ENCODE results near the gene MYEOV. TPM values are rescaled to one million over a fixed set of nuclear protein-coding genes. Genes with fewer than 3 reads are reported as not detected.

The MYEOV gene
- total RNA-seq, 1 donor from 2014 or later: not detected

DNA sequence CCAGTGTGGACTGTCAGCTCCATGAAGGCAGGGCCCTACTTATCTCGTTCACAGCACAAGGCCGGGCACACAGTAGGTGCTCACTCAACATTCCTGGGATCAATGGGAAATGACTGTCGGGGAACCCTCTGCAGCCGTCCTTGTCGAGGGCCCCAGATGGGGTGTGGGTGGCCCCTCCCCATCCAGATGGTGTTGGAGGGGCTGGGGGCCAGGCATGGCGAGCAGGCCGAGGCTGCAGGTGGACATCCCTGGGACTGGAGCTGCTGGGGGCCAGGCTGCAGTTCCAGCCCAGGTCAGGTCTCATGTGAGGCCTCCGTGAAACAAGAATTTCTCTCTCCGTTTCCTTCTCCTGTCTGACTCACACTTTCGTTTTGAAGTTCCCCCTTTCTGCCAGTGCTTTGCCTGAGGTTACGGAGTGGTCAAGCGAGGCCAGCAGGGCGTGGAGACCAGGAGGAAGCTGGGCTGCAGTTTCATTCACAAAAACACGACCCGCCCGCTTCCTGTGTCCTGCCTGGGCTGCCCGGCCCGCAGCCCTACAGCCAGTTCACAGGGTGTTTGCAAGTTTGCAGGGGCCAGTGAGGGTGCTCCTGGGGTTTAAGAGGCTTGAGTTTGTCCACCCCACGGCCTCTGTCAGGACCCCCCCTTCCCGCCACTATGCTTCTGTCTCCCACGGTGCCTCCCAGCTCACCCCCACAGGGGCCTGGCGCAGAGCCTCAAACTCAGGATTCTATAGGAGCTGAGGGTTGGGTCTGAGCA, 4.5 kb downstream of the MYEOV start:
- Mint-ChIP-seq H3K27me3 (ENCODE audit: unreplicated experiment) (peaks cover 17% of the 10 kb centered on the region), H3K27ac (ENCODE audit: unreplicated experiment) (no peak overlapping the region), H3K4me1 (ENCODE audit: low read depth, unreplicated experiment) (no peaks in the 10 kb centered on the region), H3K36me3 (ENCODE audit: unreplicated experiment) (peaks cover 7% of the 10 kb centered on the region), H3K4me3 (ENCODE audit: unreplicated experiment) (no peak overlapping the region), H3K9me3 (ENCODE audit: unreplicated experiment) (peaks cover 12% of the 10 kb centered on the region)
- DNase-seq: no peak
- TF ChIP-seq, protein P1, sequence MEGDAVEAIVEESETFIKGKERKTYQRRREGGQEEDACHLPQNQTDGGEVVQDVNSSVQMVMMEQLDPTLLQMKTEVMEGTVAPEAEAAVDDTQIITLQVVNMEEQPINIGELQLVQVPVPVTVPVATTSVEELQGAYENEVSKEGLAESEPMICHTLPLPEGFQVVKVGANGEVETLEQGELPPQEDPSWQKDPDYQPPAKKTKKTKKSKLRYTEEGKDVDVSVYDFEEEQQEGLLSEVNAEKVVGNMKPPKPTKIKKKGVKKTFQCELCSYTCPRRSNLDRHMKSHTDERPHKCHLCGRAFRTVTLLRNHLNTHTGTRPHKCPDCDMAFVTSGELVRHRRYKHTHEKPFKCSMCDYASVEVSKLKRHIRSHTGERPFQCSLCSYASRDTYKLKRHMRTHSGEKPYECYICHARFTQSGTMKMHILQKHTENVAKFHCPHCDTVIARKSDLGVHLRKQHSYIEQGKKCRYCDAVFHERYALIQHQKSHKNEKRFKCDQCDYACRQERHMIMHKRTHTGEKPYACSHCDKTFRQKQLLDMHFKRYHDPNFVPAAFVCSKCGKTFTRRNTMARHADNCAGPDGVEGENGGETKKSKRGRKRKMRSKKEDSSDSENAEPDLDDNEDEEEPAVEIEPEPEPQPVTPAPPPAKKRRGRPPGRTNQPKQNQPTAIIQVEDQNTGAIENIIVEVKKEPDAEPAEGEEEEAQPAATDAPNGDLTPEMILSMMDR (IDR thresholded peaks at IDR 0.05; ENCODE audit: partially characterized antibody, unreplicated experiment): no peak

DNA sequence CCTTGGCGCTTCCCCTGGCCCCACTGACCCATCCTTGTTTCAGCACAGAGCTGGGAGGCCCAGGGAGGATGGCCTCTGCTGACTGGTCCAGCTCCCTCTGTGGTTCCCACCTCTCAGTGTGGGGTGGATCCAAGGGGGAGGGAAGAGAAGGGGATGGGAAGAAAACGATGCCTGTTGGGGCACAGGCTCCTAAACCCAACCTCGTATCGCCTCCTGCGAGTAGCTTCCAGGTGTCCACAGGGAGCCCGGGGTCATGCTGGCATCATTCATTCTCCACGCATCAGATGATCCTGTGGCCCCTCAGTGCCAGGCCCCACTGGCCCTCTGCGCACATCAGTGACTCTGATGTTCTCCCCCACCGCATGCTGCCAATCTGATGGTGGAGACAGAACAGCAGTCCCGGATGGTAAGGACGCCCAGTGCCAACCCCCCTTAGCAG, 5.1 kb downstream of the MYEOV start:
- Mint-ChIP-seq H3K36me3 (ENCODE audit: unreplicated experiment) (peaks cover 7% of the 10 kb centered on the region), H3K9me3 (ENCODE audit: unreplicated experiment) (peaks cover 12% of the 10 kb centered on the region), H3K27me3 (ENCODE audit: unreplicated experiment) (peaks cover 17% of the 10 kb centered on the region), H3K27ac (ENCODE audit: unreplicated experiment) (no peak overlapping the region), H3K4me1 (ENCODE audit: low read depth, unreplicated experiment) (no peaks in the 10 kb centered on the region), H3K4me3 (ENCODE audit: unreplicated experiment) (no peak overlapping the region)
- DNase-seq: no peak
- TF ChIP-seq, protein P1 (IDR thresholded peaks at IDR 0.05; ENCODE audit: partially characterized antibody, unreplicated experiment): no peak

DNA sequence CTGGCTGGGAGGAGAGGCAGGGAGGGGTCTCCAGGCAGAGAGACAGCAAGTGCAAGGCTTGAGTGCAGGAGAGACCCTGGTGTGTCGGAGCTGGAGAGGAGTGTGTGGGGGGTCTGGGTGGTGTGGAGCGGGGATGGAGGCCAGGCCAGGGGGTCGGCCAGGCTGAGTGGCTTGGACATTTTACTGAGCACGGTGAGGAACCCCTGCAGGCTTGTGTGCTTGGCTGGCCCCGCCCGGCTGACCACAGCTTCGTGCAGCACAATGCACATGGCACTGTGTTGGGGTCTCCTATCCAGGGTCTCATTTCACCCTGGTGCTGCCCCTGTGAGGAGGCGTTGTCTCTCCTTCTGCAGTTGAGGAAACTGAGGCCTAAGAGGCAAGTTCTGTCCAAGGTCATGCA, 5.6 kb downstream of the MYEOV start:
- Mint-ChIP-seq H3K4me1 (ENCODE audit: low read depth, unreplicated experiment) (no peaks in the 10 kb centered on the region), H3K36me3 (ENCODE audit: unreplicated experiment) (peaks cover 7% of the 10 kb centered on the region), H3K9me3 (ENCODE audit: unreplicated experiment) (peaks cover 10% of the 10 kb centered on the region), H3K27me3 (ENCODE audit: unreplicated experiment) (peaks cover 17% of the 10 kb centered on the region), H3K27ac (ENCODE audit: unreplicated experiment) (no peak overlapping the region), H3K4me3 (ENCODE audit: unreplicated experiment) (no peak overlapping the region)
- no peak for DNase-seq
- TF ChIP-seq, protein P1 (IDR thresholded peaks at IDR 0.05; ENCODE audit: partially characterized antibody, unreplicated experiment): no peak

DNA sequence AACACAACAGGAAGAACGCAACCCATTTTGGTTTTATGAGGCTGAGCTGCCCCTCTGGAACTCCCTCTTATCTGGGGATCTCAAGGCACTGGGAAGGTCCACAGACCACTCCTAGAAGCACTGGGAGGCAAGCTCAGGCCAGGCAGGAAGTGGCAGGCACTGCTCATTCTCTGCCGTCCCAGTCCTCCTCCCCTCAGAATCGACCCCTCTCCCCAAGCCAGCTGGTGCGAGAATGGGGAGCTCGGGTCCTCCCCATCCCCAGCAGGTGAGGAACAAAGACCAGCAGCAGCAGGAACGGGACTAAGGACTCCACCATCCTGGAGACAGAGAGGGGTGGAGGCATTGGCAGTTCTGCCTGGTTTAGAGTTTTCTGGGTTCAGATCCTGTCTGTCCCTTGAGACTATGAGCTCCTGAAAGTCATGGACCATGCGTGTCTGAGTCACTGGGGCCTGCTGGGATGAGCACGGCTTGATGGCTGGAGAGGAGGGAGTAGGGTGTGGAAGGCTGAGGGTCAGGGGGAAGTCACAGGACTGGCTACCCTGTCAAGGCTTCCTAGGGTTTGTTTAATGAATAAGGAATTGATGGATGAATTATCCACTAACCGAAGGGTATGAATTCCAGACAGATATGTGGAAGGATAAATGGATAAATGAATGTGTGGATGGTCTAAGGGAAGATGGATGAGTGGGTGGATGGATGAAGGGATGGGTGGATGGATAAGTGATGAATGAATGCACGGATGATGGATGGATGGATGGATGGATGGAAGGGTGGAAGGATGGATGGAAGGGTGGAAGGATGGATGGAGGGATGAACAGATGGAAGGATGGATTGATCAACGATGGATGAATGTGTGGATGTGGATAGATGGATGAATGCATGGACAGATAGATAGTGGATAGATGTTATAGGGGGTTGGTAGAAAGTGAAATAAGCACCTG, 6.4 kb downstream of the MYEOV start:
- no peak for DNase-seq
- no peaks in the 10 kb centered on the region for H3K4me1 Mint-ChIP-seq (ENCODE audit: low read depth, unreplicated experiment)
- H3K27me3 Mint-ChIP-seq (ENCODE audit: unreplicated experiment): peaks cover 18% of the 10 kb centered on the region
- H3K36me3 Mint-ChIP-seq (ENCODE audit: unreplicated experiment): peaks cover 7% of the 10 kb centered on the region
- no peak overlapping the region for H3K27ac Mint-ChIP-seq (ENCODE audit: unreplicated experiment)
- peaks cover 12% of the 10 kb centered on the region for H3K9me3 Mint-ChIP-seq (ENCODE audit: unreplicated experiment)
- TF ChIP-seq, protein P1 (IDR thresholded peaks at IDR 0.05; ENCODE audit: partially characterized antibody, unreplicated experiment): no peak
- no peak overlapping the region for H3K4me3 Mint-ChIP-seq (ENCODE audit: unreplicated experiment)

Measured in glutamatergic neuron (in vitro differentiated cells).